Kidney tubule cell (primary cell): Measurements from ENCODE around the gene SSH2.
"Not testable (repeated sequence)": the region's sequence is repeated elsewhere in the genome, so short reads cannot be mapped to it uniquely, and the experiment has no call there.

Experiments
- DNase-seq: peaks from one replicate; pipeline ENCODE4 v3.0.0-alpha.2; 2018; ENCODE audit warnings: low spot score

SSH2 gene

GRCh38 chr17:29734640-29735039 lies 195.4 kb downstream of the SSH2 start:
- no peak for DNase-seq

- no peak for DNase-seq
Measured at GRCh38 chr17:29733166-29733565, 196.9 kb downstream of the SSH2 start.

- DNase-seq = peak; percentile 98
Measured at GRCh38 chr17:29732613-29733012, 197.4 kb downstream of the SSH2 start.

- no peak for DNase-seq
Measured at GRCh38 chr17:29732209-29732608, 197.8 kb downstream of the SSH2 start.

GRCh38 chr17:29731589-29731929 lies 198.5 kb downstream of the SSH2 start:
- peak; percentile 57 for DNase-seq

- DNase-seq = no peak
Measured at GRCh38 chr17:29728490-29728889, 201.5 kb downstream of the SSH2 start.

GRCh38 chr17:29726715-29727252 lies 203.2 kb downstream of the SSH2 start:
- peak; percentile 67 for DNase-seq

GRCh38 chr17:29725408-29725807 lies 204.6 kb downstream of the SSH2 start:
- not testable (repeated sequence) for DNase-seq

GRCh38 chr17:29723278-29724047 lies 206.6 kb downstream of the SSH2 start:
- DNase-seq = no peak

GRCh38 chr17:29722411-29723198 lies 207.4 kb downstream of the SSH2 start:
- DNase-seq = peak; percentile 49

GRCh38 chr17:29720551-29720950 lies 209.5 kb downstream of the SSH2 start:
- DNase-seq = no peak

GRCh38 chr17:29719469-29719868 lies 210.6 kb downstream of the SSH2 start:
- no peak for DNase-seq

- no peak for DNase-seq
Measured at GRCh38 chr17:29718446-29719039, 211.5 kb downstream of the SSH2 start.

GRCh38 chr17:29717817-29718216 lies 212.2 kb downstream of the SSH2 start:
- DNase-seq = no peak

- DNase-seq = no peak
Measured at GRCh38 chr17:29716566-29716965, 213.5 kb downstream of the SSH2 start.

GRCh38 chr17:29715680-29716079 lies 214.3 kb downstream of the SSH2 start:
- no peak for DNase-seq

- DNase-seq = peak; percentile 31
Measured at GRCh38 chr17:29714146-29714545, 215.9 kb downstream of the SSH2 start.

GRCh38 chr17:29713626-29714025 lies 216.4 kb downstream of the SSH2 start:
- no peak for DNase-seq

- DNase-seq = no peak
Measured at GRCh38 chr17:29711588-29712385, 218.2 kb downstream of the SSH2 start.

- DNase-seq = peak; percentile 93
Measured at GRCh38 chr17:29710891-29711418, 219.1 kb downstream of the SSH2 start.

- DNase-seq = no peak
Measured at GRCh38 chr17:29710520-29710884, 219.5 kb downstream of the SSH2 start.
